Eye (tissue), 1 donor: ENCODE measurements around the gene IL3.

ENCODE experiments used
- DNase-seq: peaks from one replicate; pipeline ENCODE4 v3.0.0-alpha.2; 2015

Gene IL3

GRCh38 chr5:132026516-132027008, 33.9 kb upstream of the IL3 start:
- DNase-seq, result no peak

- no peak for DNase-seq
Measured at GRCh38 chr5:132027027-132027426, 33.4 kb upstream of the IL3 start.

GRCh38 chr5:132029609-132030330, 30.7 kb upstream of the IL3 start:
- DNase-seq, result no peak

GRCh38 chr5:132030610-132031009, 29.8 kb upstream of the IL3 start:
- DNase-seq, result no peak

- DNase-seq, result no peak
Measured at GRCh38 chr5:132032196-132032595, 28.3 kb upstream of the IL3 start.

GRCh38 chr5:132033122-132033521, 27.3 kb upstream of the IL3 start:
- DNase-seq, result no peak

GRCh38 chr5:132037353-132037752, 23.1 kb upstream of the IL3 start:
- DNase-seq, result no peak

GRCh38 chr5:132044207-132044606, 16.2 kb upstream of the IL3 start:
- no peak for DNase-seq

GRCh38 chr5:132046880-132047299, 13.6 kb upstream of the IL3 start:
- DNase-seq, result no peak

- DNase-seq, result no peak
Measured at GRCh38 chr5:132049093-132049492, 11.4 kb upstream of the IL3 start.

GRCh38 chr5:132049559-132049958, 10.9 kb upstream of the IL3 start:
- no peak for DNase-seq

- no peak for DNase-seq
Measured at GRCh38 chr5:132050136-132050535, 10.3 kb upstream of the IL3 start.

- no peak for DNase-seq
Measured at GRCh38 chr5:132050661-132051552, 9.5 kb upstream of the IL3 start.

- no peak for DNase-seq
Measured at GRCh38 chr5:132052520-132052919, 7.9 kb upstream of the IL3 start.

- no peak for DNase-seq
Measured at GRCh38 chr5:132053483-132053882, 7.0 kb upstream of the IL3 start.

- no peak for DNase-seq
Measured at GRCh38 chr5:132054031-132054696, 6.3 kb upstream of the IL3 start.

- no peak for DNase-seq
Measured at GRCh38 chr5:132054697-132055440, 5.6 kb upstream of the IL3 start.

- DNase-seq, result no peak
Measured at GRCh38 chr5:132055441-132055807, 5.0 kb upstream of the IL3 start.

GRCh38 chr5:132055808-132056609, 4.4 kb upstream of the IL3 start:
- DNase-seq, result no peak

- no peak for DNase-seq
Measured at GRCh38 chr5:132056610-132057497, 3.6 kb upstream of the IL3 start.
